K562 (cell line): ENCODE results near the gene MPPED2. TPM values are rescaled to one million over a fixed set of nuclear protein-coding genes. Genes with fewer than 3 reads are reported as not detected.

Experiments used
- ATAC-seq: fragments of 200-7000 bp; cut with Tn5 transposase; 3 replicates; pipeline ENCODE4 v1.9.1; 2020; ENCODE audit warnings: moderate library complexity
- BruUV-seq: library from RNA; stranded (reverse); fragments of 400-500 nt; replicated peaks from 2 replicates; lab custom pipeline; 2021; lab: Mats Ljungman, UMichigan
- CTCF ChIA-PET: fragments of 300-600 bp; formaldehyde crosslinking; extraction: SDS; loops from one replicate; lab custom pipeline; 2021; ENCODE audit warnings: low intra/inter-chr PET ratio; lab: Yijun Ruan, JAX
- POLR2A ChIA-PET: fragments of 300-600, 350-650 bp; sonication (Branson Sonifier 250); formaldehyde crosslinking; extraction: SDS; loops from one replicate; lab custom pipeline; 2021; ENCODE audit warnings: antibody characterized with exemption, inconsistent platforms; lab: Yijun Ruan, JAX
- DNase-seq, 4 experiments: peaks; one replicate each; pipeline versions ENCODE4 v3.0.0 to v3.0.0-alpha.2; 2011 to 2018; ENCODE audit warnings: low spot score in 3 of 4, mixed read lengths in 3 of 4; ENCODE audit errors: extremely low read depth in 1 of 4
- FAIRE-seq: peaks from 2 replicates; lab custom pipeline; 2011; peaks lifted over from hg19 to GRCh38; lab: Jason Lieb, UNC
- H2AFZ ChIP-seq: 2 replicates; pipeline ENCODE4 v1.6.0; 2011; ENCODE audit warnings: low read depth, low read length, control low read depth, inconsistent platforms
- H3K27ac ChIP-seq: fragments of 200-600 bp; 3 replicates; pipeline ENCODE4 v1.8.0; 2011; ENCODE audit warnings: low read depth, mild to moderate bottlenecking, control low read depth, inconsistent platforms, low read length, moderate library complexity, mixed read lengths; ENCODE audit errors: extremely low read depth
- H3K27me3 ChIP-seq, 2 experiments: fragments of 300-600 bp in 1 of 2; 2 replicates in 1 of 2; 3 replicates in 1 of 2; pipeline versions ENCODE4 v1.6.0 to v1.8.0; 2011; ENCODE audit warnings: inconsistent platforms in 2 of 2, low read length in 2 of 2, mild to moderate bottlenecking in 1 of 2, mixed read lengths in 1 of 2, moderate library complexity in 1 of 2; ENCODE audit not compliant: control insufficient read depth in 2 of 2, insufficient read depth in 2 of 2
- H3K36me3 ChIP-seq: fragments of 300-600 bp; 3 replicates; pipeline ENCODE4 v1.8.0; 2011; ENCODE audit warnings: mild to moderate bottlenecking, low read length, inconsistent platforms; ENCODE audit not compliant: control insufficient read depth, insufficient read depth
- H3K4me1 ChIP-seq, 2 experiments: fragments of 200-600 bp in 1 of 2; replicated peaks in 1 of 2; 2 replicates in 1 of 2; 3 replicates in 1 of 2; pipeline versions ENCODE4 v1.5.1 to v1.8.0; 2011; ENCODE audit warnings: inconsistent platforms in 2 of 2, low read length in 2 of 2, mild to moderate bottlenecking in 1 of 2, mixed read lengths in 1 of 2, moderate library complexity in 1 of 2; ENCODE audit not compliant: control insufficient read depth in 2 of 2, insufficient read depth in 2 of 2
- H3K4me2 ChIP-seq: 2 replicates; pipeline ENCODE4 v1.6.1; 2011; ENCODE audit warnings: low read length, control low read depth, inconsistent platforms, mixed read lengths; ENCODE audit not compliant: insufficient read depth
- H3K4me3 ChIP-seq: fragments of 200-600 bp; sonication (generic), shearing (Covaris generic); 2 replicates; pipeline ENCODE4 v1.5.1; 2016; ENCODE audit warnings: control low read depth, inconsistent platforms
- H3K79me2 ChIP-seq: fragments of 200-600 bp; 3 replicates; pipeline ENCODE4 v1.8.0; 2011; ENCODE audit warnings: low read length, inconsistent platforms; ENCODE audit not compliant: control insufficient read depth, insufficient read depth
- H3K9ac ChIP-seq, 2 experiments: 2 replicates each; pipeline versions ENCODE4 v1.6.0 to v1.6.1; 2011; ENCODE audit warnings: low read depth in 2 of 2, low read length in 2 of 2, control low read depth in 1 of 2, inconsistent platforms in 1 of 2, mild to moderate bottlenecking in 1 of 2, mixed read lengths in 1 of 2; ENCODE audit not compliant: insufficient read depth in 1 of 2
- H3K9me1 ChIP-seq: one replicate; pipeline ENCODE4 v1.6.0; 2011; ENCODE audit warnings: inconsistent platforms, mild to moderate bottlenecking, low read length, moderate library complexity; ENCODE audit not compliant: control insufficient read depth, insufficient read depth
- H3K9me3 ChIP-seq: replicated peaks from 2 replicates; pipeline ENCODE4 v1.5.1; 2011; ENCODE audit warnings: low read depth, low read length, inconsistent platforms; ENCODE audit not compliant: control insufficient read depth, insufficient read depth
- H4K20me1 ChIP-seq: replicated peaks from 2 replicates; pipeline ENCODE4 v1.6.1; 2011; ENCODE audit warnings: low read length, inconsistent platforms, mixed read lengths; ENCODE audit not compliant: control insufficient read depth, insufficient read depth
- BACH1 ChIP-seq: fragments of 200-800 bp; sonication (Bioruptor generic); IDR thresholded peaks from 2 replicates; pipeline ENCODE4 v1.6.1; 2016; ENCODE audit warnings: missing genetic modification characterization, missing compliant biosample characterization
- CBX2 ChIP-seq: fragments of 200-600 bp; sonication (generic); IDR thresholded peaks from one replicate; pipeline ENCODE4 v1.6.1; 2012; ENCODE audit warnings: mild to moderate bottlenecking, low read length, inconsistent platforms; ENCODE audit not compliant: insufficient read depth, poor library complexity, severe bottlenecking
- FOXA1 ChIP-seq: fragments of 450-650 bp; IDR thresholded peaks from 2 replicates; pipeline ENCODE4 v1.6.1; 2016; ENCODE audit warnings: mild to moderate bottlenecking, borderline replicate concordance
- FOXM1 ChIP-seq, 2 experiments: fragments of 450-650 bp in 1 of 2; sonication (generic) in 1 of 2; formaldehyde crosslinking in 1 of 2; IDR thresholded peaks; 2 replicates each; pipeline versions ENCODE4 v1.6.1 to v1.9.0; 2017 to 2022; ENCODE audit warnings: low read depth in 2 of 2, mild to moderate bottlenecking in 2 of 2, missing genetic modification reagents in 1 of 2, moderate library complexity in 1 of 2
- GABPA ChIP-seq: fragments of 200-800 bp; sonication (Bioruptor generic); conservative IDR thresholded peaks from 2 replicates; pipeline ENCODE4 v1.6.1; 2016; ENCODE audit warnings: low read depth, missing genetic modification characterization, missing compliant biosample characterization
- ILK ChIP-seq: fragments of 450-650 bp; IDR thresholded peaks from 2 replicates; pipeline ENCODE4 v1.6.1; 2016; ENCODE audit warnings: missing genetic modification characterization, low read depth, mild to moderate bottlenecking, missing compliant biosample characterization, moderate library complexity, borderline replicate concordance
- MBD2 ChIP-seq: sonication (generic); IDR thresholded peaks from 2 replicates; pipeline ENCODE4 v1.6.1; 2016; ENCODE audit warnings: low read depth, borderline replicate concordance
- RBM22 ChIP-seq: fragments of 200-400 bp; formaldehyde crosslinking; IDR thresholded peaks from 2 replicates; pipeline ENCODE4 v1.6.1; 2018; ENCODE audit warnings: low read length, low read depth; ENCODE audit not compliant: poor library complexity, severe bottlenecking
- RFX7 ChIP-seq: fragments of 250-450 bp; sonication (Bioruptor Pico); IDR thresholded peaks from 2 replicates; pipeline ENCODE4 v1.5.1; 2021; ENCODE audit warnings: mild to moderate bottlenecking
- SREBF2 ChIP-seq: sonication (generic); formaldehyde crosslinking; IDR thresholded peaks from 2 replicates; pipeline ENCODE4 v1.4.0; 2020; ENCODE audit warnings: mild to moderate bottlenecking, missing genetic modification reagents
- SRSF3 ChIP-seq: fragments of 200-400 bp; formaldehyde crosslinking; IDR thresholded peaks from 2 replicates; pipeline ENCODE4 v1.6.1; 2016; ENCODE audit warnings: mild to moderate bottlenecking, low read length, moderate library complexity; ENCODE audit not compliant: insufficient read depth
- ZMIZ1 ChIP-seq, 2 experiments: fragments of 150-350 bp in 1 of 2; IDR thresholded peaks; 2 replicates each; pipeline ENCODE4 v1.6.1; 2012 to 2016; ENCODE audit warnings: low read depth in 2 of 2, low read length in 2 of 2, mild to moderate bottlenecking in 1 of 2, moderate library complexity in 1 of 2
- WGBS: fragments of 100-300 bp; shearing (Covaris generic); methylation state at CpG from one replicate; pipeline ENCODE4 v1.1.6; 2016; ENCODE audit warnings: low coverage, mixed read lengths; ENCODE audit not compliant: insufficient coverage; ENCODE audit errors: missing lambda C conversion rate; 5-methylcytosine and 5-hydroxymethylcytosine counted together
- in situ Hi-C: fragments of 300-500 bp; cut with MboI; formaldehyde crosslinking; loops from 4 replicates; pipeline ENCODE4 v1.15.0; 2018; ENCODE audit warnings: inconsistent platforms, mixed read lengths
- intact Hi-C: fragments of 100-400 bp; cut with micrococcal nuclease; formaldehyde crosslinking; loops from 2 replicates; pipeline ENCODE4 v1.14.2; 2022
- polyA plus RNA-seq, 8 experiments: library from polyadenylated mRNA; depleted of rRNA in 4 of 8; stranded (reverse) in 5 of 8; unstranded in 3 of 8; fragments of >200 nt; fragmentation: Nextera tagmentation in 2 of 8; fragmentation: Illumina TruSeq in 1 of 8; extraction: Ambion mirVana in 2 of 8; extraction: Trizol in 1 of 8; gene quantifications; 2 replicates each; pipeline versions ENCODE4 v1.2.1 to v1.2.3, GENCODE V29; 2011 to 2014; ENCODE audit warnings: inconsistent platforms in 1 of 8, missing spikeins in 1 of 8
- total RNA-seq, 7 experiments: library from RNA; depleted of rRNA in 6 of 7; stranded (reverse); fragments of >200 nt in 6 of 7; fragmentation: Illumina TruSeq in 2 of 7; extraction: Trizol in 2 of 7; gene quantifications; 2 replicates each; pipeline versions ENCODE4 v1.2.1 to v1.2.3, GENCODE V29; 2011 to 2021; ENCODE audit warnings: low replicate concordance in 1 of 7
- TF ChIP-seq, protein P1 (sequence below): fragments of 250-450 bp; sonication (Bioruptor Pico); IDR thresholded peaks from 2 replicates; pipeline ENCODE4 v1.5.0; 2021

MPPED2 gene
- total and polyA plus RNA-seq, 9 of the 15 experiments (the other 6 are each of a cell fraction or from before 2014, with no cell fraction given), result not detected

DNA sequence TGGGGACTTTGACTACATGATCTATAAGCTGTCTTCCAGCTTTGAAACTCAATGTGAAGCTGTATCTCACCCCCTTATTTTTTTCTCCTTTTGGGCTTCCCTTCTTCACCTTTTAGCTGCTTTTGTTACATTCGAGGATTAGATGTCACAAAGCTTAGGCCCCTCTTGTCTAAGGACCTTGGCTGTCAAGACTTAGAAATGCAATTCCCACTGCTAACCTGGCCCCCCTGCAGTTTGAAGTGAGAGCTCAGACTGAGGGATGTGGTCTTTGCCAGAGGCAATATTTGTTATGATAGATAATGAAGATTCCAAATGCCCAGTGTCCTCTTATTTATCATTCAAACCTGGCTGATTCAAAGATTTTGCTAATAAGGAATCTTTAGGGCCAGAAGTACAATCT is 135.0 kb downstream of the MPPED2 start:
- in situ Hi-C loops, result no loop called here
- no peaks in the 10 kb centered on the region for H3K9me1 ChIP-seq
- H3K9ac ChIP-seq, result no peak overlapping the region
- no TSS peak for BruUV-seq
- no peaks in the 10 kb centered on the region for H4K20me1 ChIP-seq
- no peaks in the 10 kb centered on the region for H3K9me3 ChIP-seq
- no peak for TF ChIP-seq CBX2
- TF ChIP-seq MBD2, result no peak
- TF ChIP-seq, protein P1, sequence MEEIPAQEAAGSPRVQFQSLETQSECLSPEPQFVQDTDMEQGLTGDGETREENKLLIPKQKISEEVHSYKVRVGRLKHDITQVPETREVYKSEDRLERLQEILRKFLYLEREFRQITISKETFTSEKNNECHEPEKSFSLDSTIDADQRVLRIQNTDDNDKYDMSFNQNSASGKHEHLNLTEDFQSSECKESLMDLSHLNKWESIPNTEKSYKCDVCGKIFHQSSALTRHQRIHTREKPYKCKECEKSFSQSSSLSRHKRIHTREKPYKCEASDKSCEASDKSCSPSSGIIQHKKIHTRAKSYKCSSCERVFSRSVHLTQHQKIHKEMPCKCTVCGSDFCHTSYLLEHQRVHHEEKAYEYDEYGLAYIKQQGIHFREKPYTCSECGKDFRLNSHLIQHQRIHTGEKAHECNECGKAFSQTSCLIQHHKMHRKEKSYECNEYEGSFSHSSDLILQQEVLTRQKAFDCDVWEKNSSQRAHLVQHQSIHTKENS (CRISPR knock-in tag), result no peak
- TF ChIP-seq GABPA (tag), result no peak
- no peak for TF ChIP-seq ZMIZ1 (IDR thresholded peaks at IDR 0.05; ENCODE audit: low read depth in 2 of 2, low read length in 2 of 2)
- no peak for TF ChIP-seq BACH1 (tag)
- no peak for TF ChIP-seq SREBF2 (CRISPR knock-in tag)
- TF ChIP-seq SRSF3, result no peak
- TF ChIP-seq FOXM1 (IDR thresholded peaks at IDR 0.05; ENCODE audit: low read depth), result no peak
- no peak for TF ChIP-seq FOXM1 (CRISPR knock-in tag; IDR thresholded peaks at IDR 0.05; ENCODE audit: low read depth)
- TF ChIP-seq RBM22, result no peak
- no peak for TF ChIP-seq ILK (tag)
- TF ChIP-seq RFX7 (CRISPR knock-in tag), result no peak
- TF ChIP-seq FOXA1, result no peak
- peaks cover 0 to 4% of the 10 kb centered on the region in 2 experiments; a peak in 3 of 5 replicates for H3K27me3 ChIP-seq
- intact Hi-C loops, result no loop called here
- FAIRE-seq, result no peak
- no peak overlapping the region for H3K4me3 ChIP-seq
- no peaks in the 10 kb centered on the region for H3K36me3 ChIP-seq
- 0% methylated on average over 1 of the region's 1 CpG for WGBS
- no peaks in the 10 kb centered on the region for H3K79me2 ChIP-seq
- no peak overlapping the region for H2AFZ ChIP-seq
- H3K27ac ChIP-seq, result no peak overlapping the region
- no peaks in the 10 kb centered on the region for H3K4me1 ChIP-seq
- ChIA-PET POLR2A (interaction anchor here (0.8 kb wide), 1 partner anchor 13 kb away, joined by 3 read pairs; no protein-coding TSS in a partner anchor), CTCF (no interaction called here)
- no peak for ATAC-seq
- no peak overlapping the region for H3K4me2 ChIP-seq
- no peak for DNase-seq
